ENCODE results near the gene EFCAB6.
A peak's percentile ranks its signal among the peaks of the same experiment; 100 is the strongest.

EFCAB6 gene

DNA sequence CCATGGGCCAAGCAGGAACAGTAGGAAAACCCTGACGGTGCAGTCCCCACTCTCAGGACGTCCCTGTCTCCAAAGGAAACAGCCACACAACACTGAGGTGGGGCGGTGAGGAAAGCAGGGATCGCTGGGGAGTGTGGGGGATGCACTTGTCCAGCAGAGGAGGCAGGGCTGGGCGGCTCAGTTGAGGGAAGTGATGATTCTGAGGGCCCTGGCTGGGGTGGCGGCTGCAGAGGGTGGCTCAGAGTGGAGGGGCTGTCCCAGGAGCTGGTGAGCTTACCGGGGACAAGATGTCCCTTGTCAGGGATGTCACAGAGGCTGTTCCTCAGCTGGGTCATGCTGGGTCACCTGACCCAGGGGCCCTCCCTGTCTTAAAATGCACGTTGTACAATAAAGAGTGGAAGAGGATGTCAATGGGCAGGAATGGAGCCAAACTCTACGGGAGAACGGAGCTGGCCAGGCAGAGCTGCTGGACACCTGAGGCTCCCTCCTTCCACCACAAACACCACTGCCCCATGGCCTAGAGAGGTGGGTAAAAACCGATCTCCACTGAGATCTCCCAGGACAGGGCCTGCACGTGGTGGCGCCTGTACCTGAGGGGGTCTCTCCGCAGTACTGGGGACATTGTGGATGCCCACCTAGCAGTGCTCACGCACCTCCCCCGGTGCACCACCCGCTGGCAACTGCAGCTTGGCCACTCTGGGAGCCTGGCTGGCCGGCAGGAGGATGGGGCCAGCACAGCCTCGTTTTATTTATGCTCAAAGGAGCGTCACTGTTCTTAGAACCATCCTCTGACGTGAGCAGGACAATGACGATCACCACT lies 9.7 kb upstream of the EFCAB6 start:
- peaks cover 2% of the 10 kb centered on the region for H3K27me3 Mint-ChIP-seq (ENCODE audit: low read depth, poor library complexity)
- H3K4me3 Mint-ChIP-seq: no peak overlapping the region
- no peak for DNase-seq
- H3K9me3 Mint-ChIP-seq: no peaks in the 10 kb centered on the region
- H3K36me3 Mint-ChIP-seq (ENCODE audit: low read depth): peaks cover 9% of the 10 kb centered on the region
- peaks cover 37% of the 10 kb centered on the region for H3K4me1 Mint-ChIP-seq
- peak overlapping the region; percentile 87 for H3K27ac Mint-ChIP-seq
- no peak for TF ChIP-seq CTCF (IDR thresholded peaks at IDR 0.05)

- H3K27me3 Mint-ChIP-seq (ENCODE audit: low read depth, poor library complexity): peaks cover 2% of the 10 kb centered on the region
- no peak for TF ChIP-seq CTCF (IDR thresholded peaks at IDR 0.05)
- no peak for DNase-seq
- no peak overlapping the region for H3K4me3 Mint-ChIP-seq
- H3K36me3 Mint-ChIP-seq (ENCODE audit: low read depth): peaks cover 7% of the 10 kb centered on the region
- peaks cover 27% of the 10 kb centered on the region for H3K4me1 Mint-ChIP-seq
- peak overlapping the region; percentile 87 for H3K27ac Mint-ChIP-seq
- H3K9me3 Mint-ChIP-seq: no peaks in the 10 kb centered on the region
Measured at GRCh38 chr22:43820651-43821305, 8.7 kb upstream of the EFCAB6 start.

DNA sequence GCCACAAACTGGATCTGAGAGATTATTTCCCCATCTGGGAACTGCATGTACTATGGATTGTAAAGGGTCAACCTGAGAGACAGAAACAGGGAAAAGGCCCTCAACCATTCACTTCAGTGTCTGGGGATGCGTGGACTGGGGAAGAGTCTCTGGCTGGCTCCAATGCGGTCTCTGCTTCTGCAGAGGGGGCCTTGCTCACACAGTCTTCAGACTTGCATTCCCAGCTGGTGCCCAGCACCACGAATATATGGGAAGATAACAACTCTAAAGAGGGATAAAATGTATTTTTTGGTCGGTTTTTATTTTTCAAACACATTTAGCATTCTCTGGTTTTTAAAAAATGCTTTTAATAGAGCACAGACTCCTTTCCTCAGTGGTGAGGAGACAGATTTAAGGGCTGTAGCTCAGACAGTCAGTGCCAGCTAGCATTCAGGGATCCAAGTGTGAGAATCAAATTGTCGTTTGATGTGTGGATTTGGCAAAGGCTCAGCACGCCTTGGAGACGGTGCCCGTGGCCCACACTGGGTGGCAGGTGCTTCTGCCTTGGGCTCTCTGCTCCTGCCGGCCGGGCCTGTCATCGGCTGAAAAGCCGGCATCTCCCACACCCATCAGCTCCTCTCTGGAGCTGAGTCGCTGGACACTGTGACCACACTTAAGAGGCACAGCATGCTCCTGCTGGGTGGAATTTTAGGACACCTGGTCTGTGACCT lies 8.0 kb upstream of the EFCAB6 start:
- peaks cover 4% of the 10 kb centered on the region for H3K36me3 Mint-ChIP-seq (ENCODE audit: low read depth)
- DNase-seq: no peak
- H3K27me3 Mint-ChIP-seq (ENCODE audit: low read depth, poor library complexity): peaks cover 2% of the 10 kb centered on the region
- H3K27ac Mint-ChIP-seq: no peak overlapping the region
- H3K4me3 Mint-ChIP-seq: no peak overlapping the region
- H3K9me3 Mint-ChIP-seq: no peaks in the 10 kb centered on the region
- H3K4me1 Mint-ChIP-seq: peaks cover 20% of the 10 kb centered on the region
- no peak for TF ChIP-seq CTCF (IDR thresholded peaks at IDR 0.05)

DNA sequence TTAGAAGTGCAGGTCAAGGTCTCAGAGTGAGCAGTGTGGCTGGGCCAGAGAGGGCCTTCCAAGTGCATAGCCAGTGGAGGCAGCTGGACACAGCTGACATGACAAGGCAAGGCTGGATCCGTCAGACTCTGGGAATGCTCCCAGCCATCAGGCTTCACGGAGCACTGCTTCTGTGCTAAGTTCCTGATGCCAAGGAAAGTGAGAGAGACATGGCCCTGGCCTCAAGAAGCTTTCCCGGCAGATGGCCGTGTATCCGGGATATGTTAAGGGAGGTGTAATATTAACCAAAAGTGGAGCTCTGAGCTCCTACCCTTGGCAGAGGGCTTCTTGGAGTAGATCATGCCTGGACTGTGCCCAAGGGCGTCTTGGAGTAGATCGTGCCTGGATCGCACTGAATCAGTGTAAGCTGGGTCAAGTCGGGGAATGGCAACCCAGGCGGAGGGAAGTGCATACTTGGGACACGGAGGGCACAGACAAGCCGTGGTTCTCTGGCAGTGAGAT lies 7.4 kb upstream of the EFCAB6 start:
- no peak overlapping the region for H3K27ac Mint-ChIP-seq
- peaks cover 16% of the 10 kb centered on the region for H3K4me1 Mint-ChIP-seq
- H3K36me3 Mint-ChIP-seq (ENCODE audit: low read depth): peaks cover 6% of the 10 kb centered on the region
- H3K4me3 Mint-ChIP-seq: no peak overlapping the region
- TF ChIP-seq CTCF (IDR thresholded peaks at IDR 0.05): no peak
- peaks cover 2% of the 10 kb centered on the region for H3K27me3 Mint-ChIP-seq (ENCODE audit: low read depth, poor library complexity)
- no peak for DNase-seq
- no peaks in the 10 kb centered on the region for H3K9me3 Mint-ChIP-seq

DNA sequence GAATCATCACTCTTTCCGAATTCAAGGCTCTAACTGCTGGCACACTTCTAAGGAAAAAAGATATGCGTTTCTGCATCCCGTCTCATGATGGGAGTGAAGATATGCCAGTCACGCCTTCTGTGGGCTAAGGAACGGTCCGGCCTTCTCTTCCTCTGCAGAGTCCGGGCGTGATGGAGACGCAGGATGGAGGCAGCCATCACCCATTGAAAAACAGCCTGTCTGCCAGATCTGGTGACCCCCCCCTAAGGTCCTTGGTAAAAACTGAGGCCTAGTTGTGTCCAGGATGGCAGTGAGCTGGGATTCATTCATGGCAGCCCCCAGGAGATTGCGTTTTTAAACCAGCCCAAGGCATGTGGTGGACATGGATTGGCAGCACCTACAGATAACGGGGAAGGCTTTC lies 6.9 kb upstream of the EFCAB6 start:
- TF ChIP-seq CTCF (IDR thresholded peaks at IDR 0.05): no peak
- Mint-ChIP-seq H3K27ac (no peak overlapping the region), H3K4me1 (peaks cover 20% of the 10 kb centered on the region), H3K36me3 (ENCODE audit: low read depth) (peaks cover 11% of the 10 kb centered on the region), H3K27me3 (ENCODE audit: low read depth, poor library complexity) (peaks cover 2% of the 10 kb centered on the region), H3K4me3 (no peak overlapping the region), H3K9me3 (no peaks in the 10 kb centered on the region)
- DNase-seq: no peak

Data from nephron progenitor cell (in vitro differentiated cells).